Measurements from ENCODE around the gene JUNB.
"Not testable (repeated sequence)": the region's sequence is repeated elsewhere in the genome, so short reads cannot be mapped to it uniquely, and the experiment has no call there.

The JUNB gene

GRCh38 chr19:12793290-12794195 lies 2.3 kb downstream of the JUNB start:
- DNase-seq (ENCODE audit: extremely low read depth, low read depth), result no peak
- peak overlapping the region; percentile 84 for H3K4me3 ChIP-seq (replicated peaks; ENCODE audit: low read depth, low read length)
- TF ChIP-seq, protein P1, sequence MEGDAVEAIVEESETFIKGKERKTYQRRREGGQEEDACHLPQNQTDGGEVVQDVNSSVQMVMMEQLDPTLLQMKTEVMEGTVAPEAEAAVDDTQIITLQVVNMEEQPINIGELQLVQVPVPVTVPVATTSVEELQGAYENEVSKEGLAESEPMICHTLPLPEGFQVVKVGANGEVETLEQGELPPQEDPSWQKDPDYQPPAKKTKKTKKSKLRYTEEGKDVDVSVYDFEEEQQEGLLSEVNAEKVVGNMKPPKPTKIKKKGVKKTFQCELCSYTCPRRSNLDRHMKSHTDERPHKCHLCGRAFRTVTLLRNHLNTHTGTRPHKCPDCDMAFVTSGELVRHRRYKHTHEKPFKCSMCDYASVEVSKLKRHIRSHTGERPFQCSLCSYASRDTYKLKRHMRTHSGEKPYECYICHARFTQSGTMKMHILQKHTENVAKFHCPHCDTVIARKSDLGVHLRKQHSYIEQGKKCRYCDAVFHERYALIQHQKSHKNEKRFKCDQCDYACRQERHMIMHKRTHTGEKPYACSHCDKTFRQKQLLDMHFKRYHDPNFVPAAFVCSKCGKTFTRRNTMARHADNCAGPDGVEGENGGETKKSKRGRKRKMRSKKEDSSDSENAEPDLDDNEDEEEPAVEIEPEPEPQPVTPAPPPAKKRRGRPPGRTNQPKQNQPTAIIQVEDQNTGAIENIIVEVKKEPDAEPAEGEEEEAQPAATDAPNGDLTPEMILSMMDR (IDR thresholded peaks at IDR 0.05; ENCODE audit: low read depth, low read length, missing control alignments), result no peak

DNA sequence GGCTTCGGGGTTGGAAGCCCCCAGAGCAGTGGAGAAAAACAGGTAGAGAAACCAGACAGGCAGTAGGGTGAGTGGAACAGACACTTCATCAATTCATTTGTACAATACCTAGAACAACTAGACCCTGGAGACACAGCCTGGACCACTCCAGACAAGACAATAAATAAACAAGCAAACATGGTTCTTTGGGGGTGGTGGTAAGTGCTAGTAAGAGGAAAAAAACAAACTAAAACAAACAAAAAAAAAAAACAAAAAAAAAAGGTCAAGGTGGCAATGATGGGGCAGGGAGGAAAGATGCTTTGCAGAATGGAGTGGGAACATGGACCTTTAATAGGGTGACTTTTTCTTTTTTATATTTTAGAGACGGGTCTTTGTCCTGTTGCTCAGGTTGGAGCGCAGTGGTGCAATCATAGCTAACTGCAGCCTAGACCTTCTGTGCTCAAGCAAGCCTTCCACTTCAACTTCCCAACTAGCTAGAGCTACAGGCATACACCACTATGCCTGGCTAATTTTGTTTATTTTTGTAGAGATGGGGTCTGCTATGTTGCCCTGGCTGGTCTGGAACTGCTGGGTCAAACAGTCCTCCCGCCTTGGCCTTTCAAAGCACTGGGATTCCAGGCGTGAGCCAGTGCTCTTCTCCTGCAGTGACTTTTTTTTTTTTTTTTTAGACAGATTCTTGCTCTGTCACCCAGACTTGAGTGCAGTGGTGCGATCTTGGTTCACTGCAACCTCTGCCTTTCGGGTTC lies 3.1 kb downstream of the JUNB start:
- DNase-seq (ENCODE audit: extremely low read depth, low read depth), result no peak
- TF ChIP-seq, protein P1 (IDR thresholded peaks at IDR 0.05; ENCODE audit: low read depth, low read length, missing control alignments), result no peak
- H3K4me3 ChIP-seq (replicated peaks; ENCODE audit: low read depth, low read length), result peak overlapping the region; percentile 84

- H3K4me3 ChIP-seq (replicated peaks; ENCODE audit: low read depth, low read length), result no peak overlapping the region
- TF ChIP-seq, protein P1 (IDR thresholded peaks at IDR 0.05; ENCODE audit: low read depth, low read length, missing control alignments), result no peak
These were observed 3.7 kb downstream of the JUNB start for GRCh38 chr19:12794971-12795381.

DNA sequence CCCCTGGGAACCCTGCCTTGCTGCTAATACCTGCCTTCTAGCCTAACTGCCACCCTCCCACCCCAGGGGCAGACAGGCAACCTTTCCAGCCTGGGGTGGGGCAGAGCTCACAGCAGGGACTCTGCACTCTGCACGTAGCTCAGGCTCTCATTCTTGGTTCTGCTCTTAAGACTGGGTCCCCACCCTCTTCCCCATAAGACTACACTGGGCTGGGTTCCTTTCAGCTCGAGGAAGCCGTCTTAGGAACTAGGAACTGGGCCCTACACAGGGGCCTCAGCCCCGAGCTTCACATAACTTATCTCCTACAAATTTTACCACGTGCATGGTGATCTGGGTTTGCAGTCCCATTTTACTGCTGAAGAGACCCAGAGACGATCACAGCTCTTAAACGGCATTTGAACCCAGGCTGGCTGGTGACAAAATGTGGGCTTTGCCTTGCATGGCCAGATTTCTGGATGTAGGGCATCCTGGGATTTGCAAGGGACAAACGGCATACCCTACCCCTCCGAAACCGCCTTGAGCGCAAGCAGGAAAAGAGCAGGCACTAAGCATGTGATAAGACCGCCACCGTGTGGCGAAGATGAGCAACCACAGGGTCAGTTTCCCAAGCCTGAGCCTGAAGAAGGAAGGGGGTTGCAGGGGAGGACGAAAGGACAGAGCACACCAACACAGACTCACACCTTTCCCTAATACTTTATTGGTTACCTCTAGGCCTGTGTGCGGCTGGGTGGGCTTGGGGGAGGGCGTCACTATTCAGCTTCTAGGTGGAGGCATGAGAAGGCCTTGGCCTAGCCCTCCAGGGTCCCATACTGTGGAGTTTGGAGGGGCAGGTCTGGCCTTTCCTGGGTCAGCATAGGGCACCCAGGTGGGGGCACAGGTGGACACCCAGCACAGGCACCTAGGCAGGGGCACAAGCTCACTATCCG lies 5.1 kb downstream of the JUNB start:
- TF ChIP-seq, protein P1 (IDR thresholded peaks at IDR 0.05; ENCODE audit: low read depth, low read length, missing control alignments), result peak; percentile 89
- H3K4me3 ChIP-seq (replicated peaks; ENCODE audit: low read depth, low read length), result no peak overlapping the region
- no peak for DNase-seq (ENCODE audit: extremely low read depth, low read depth)

More at GRCh38 chr19:12794971-12795381, 3.7 kb downstream of the JUNB start:
- DNase-seq (ENCODE audit: extremely low read depth, low read depth), result no peak

DNA sequence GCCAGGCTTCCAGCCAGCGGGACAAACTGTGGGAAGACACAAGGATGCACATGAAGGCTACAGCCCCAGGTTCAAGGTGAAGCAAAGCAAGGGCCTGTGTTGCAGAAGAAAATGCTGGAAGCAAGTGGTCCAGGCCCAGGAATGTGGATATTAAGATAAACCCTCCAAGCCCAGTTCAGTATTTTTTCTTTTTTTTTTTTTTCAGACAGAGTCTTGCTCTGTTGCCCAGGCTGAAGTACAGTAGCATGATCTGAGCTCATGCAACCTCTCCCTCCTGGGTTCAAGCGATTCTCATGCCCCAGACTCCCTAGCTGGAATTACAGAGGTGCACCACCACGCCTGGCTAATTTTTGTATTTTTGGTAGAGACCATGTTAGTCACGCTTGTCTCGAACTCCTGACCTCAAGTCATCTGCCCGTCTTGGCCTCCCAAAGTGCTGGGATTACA lies 5.9 kb downstream of the JUNB start:
- DNase-seq (ENCODE audit: extremely low read depth, low read depth), result no peak
- no peak overlapping the region for H3K4me3 ChIP-seq (replicated peaks; ENCODE audit: low read depth, low read length)
- TF ChIP-seq, protein P1 (IDR thresholded peaks at IDR 0.05; ENCODE audit: low read depth, low read length, missing control alignments), result no peak

DNA sequence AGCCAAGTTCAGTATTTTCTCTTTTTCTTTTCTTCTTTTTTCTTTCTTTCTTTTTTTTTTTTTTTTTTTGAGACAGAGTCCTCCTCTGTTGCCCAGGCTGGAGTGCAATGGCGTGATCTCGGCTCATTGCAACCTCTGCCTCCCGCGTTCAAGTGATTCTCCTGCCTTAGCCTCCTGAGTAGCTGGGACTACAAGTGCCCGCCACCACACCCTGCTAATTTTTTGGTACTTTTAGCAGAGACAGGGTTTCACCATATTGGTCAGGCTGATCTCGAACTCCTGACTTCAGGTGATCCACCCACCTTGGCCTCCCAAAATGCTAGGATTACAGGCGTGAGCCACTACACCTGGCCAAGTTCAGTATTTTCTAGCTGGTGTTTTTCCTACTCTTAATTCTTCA lies 6.3 kb downstream of the JUNB start:
- not testable (repeated sequence) for H3K4me3 ChIP-seq (replicated peaks; ENCODE audit: low read depth, low read length); DNase-seq (ENCODE audit: extremely low read depth, low read depth)

Data from HFF-Myc (cell line).